ENCODE results near the gene NR0B1.

Gene NR0B1, protein sequence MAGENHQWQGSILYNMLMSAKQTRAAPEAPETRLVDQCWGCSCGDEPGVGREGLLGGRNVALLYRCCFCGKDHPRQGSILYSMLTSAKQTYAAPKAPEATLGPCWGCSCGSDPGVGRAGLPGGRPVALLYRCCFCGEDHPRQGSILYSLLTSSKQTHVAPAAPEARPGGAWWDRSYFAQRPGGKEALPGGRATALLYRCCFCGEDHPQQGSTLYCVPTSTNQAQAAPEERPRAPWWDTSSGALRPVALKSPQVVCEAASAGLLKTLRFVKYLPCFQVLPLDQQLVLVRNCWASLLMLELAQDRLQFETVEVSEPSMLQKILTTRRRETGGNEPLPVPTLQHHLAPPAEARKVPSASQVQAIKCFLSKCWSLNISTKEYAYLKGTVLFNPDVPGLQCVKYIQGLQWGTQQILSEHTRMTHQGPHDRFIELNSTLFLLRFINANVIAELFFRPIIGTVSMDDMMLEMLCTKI

DNA sequence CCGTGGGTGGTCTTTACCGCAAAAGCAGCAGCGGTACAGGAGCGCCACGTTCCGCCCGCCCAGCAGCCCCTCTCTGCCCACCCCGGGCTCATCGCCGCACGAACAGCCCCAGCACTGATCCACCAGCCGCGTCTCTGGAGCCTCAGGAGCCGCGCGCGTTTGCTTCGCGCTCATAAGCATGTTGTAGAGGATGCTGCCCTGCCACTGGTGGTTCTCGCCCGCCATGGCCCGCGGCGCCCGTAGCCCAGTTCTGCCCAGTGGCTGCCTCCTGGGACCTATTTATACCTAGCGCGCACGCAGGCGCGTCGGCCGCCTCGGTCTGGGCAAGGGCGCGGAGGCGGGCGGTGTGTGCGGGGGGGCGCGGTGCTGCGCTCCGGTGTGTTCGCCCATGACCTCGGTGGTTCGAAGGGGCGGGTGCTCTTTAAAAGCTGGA is at the start of gene NR0B1:
Gene NR0B1, minus strand, starts transcription at position 252 of the 433 bp plus-strand sequence. Its CDS starts 27 bp downstream, at position 225.
- TF ChIP-seq, protein P1, sequence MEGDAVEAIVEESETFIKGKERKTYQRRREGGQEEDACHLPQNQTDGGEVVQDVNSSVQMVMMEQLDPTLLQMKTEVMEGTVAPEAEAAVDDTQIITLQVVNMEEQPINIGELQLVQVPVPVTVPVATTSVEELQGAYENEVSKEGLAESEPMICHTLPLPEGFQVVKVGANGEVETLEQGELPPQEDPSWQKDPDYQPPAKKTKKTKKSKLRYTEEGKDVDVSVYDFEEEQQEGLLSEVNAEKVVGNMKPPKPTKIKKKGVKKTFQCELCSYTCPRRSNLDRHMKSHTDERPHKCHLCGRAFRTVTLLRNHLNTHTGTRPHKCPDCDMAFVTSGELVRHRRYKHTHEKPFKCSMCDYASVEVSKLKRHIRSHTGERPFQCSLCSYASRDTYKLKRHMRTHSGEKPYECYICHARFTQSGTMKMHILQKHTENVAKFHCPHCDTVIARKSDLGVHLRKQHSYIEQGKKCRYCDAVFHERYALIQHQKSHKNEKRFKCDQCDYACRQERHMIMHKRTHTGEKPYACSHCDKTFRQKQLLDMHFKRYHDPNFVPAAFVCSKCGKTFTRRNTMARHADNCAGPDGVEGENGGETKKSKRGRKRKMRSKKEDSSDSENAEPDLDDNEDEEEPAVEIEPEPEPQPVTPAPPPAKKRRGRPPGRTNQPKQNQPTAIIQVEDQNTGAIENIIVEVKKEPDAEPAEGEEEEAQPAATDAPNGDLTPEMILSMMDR (IDR thresholded peaks at IDR 0.05; ENCODE audit: extremely low read depth, insufficient read depth, missing control alignments) = no peak
- DNase-seq (ENCODE audit: low spot score) = peak; percentile 9
- in situ Hi-C loops (cut with MboI; ENCODE audit: low pct_unique_long_range_greater_than_20kb, low sequenced_read_pairs, unreplicated experiment) = no loop called here

DNA sequence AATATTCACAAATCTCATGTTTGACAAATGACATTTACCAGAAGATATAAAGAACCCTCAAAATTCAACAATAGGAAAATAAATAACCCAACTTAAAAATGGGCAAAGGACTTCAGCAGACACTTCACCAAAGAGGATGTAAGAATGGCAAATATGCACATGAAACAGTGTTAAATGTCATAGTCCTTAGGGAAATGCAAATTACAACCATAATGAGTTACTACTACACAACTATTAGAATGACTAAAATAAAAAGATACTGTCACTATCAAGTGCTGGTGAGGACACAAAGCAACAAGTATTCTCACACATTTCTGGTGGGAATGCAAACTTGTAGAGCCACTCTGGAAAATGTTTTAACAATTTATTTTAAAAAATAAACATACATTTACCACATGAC is 40.8 kb upstream of the NR0B1 start:
- TF ChIP-seq, protein P1 (IDR thresholded peaks at IDR 0.05; ENCODE audit: extremely low read depth, insufficient read depth, missing control alignments) = no peak
- in situ Hi-C loops (cut with MboI; ENCODE audit: low pct_unique_long_range_greater_than_20kb, low sequenced_read_pairs, unreplicated experiment) = no loop called here

DNA sequence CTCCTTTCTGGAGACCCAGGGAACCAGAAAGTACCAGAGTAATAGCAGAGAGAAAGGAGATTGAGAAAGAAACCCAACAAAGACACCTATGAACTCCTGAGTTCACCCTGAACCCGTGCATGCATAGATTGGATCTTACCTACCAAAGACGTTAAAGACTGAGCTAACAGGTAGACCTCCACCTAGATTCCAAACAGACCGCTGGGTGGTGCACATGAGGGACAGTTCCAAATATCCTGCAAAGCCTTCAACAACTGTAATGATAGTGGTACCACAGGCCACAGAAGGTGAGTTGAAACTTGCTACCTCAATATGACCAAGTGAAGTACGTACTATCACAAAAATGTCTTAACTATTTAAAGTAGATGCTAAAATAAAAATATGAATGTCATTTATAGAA is 34.0 kb upstream of the NR0B1 start:
- DNase-seq (ENCODE audit: low spot score) = no peak
- in situ Hi-C loops (cut with MboI; ENCODE audit: low pct_unique_long_range_greater_than_20kb, low sequenced_read_pairs, unreplicated experiment) = no loop called here
- TF ChIP-seq, protein P1 (IDR thresholded peaks at IDR 0.05; ENCODE audit: extremely low read depth, insufficient read depth, missing control alignments) = no peak

More for the DNA sequence above, 40.8 kb upstream of the NR0B1 start:
- no peak for DNase-seq (ENCODE audit: low spot score)

DNA sequence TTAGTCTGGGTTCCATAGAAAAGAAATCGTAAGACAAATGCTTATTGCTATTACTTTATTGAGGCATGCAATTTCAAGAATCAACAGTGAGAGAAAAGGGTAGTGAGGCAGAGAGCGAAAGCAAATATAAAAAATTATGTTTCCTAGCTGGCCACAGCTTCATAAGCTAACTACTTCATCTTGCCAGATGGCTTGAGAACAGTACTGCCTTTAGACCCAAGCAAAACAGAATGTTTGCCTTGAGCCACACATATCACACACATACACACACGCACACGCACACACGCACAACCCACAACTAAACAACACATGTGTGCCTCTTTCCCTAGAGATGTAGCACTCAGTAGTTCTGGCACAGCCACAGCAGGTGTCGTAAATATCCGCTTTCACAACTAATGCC is 31.6 kb upstream of the NR0B1 start:
- in situ Hi-C loops (cut with MboI; ENCODE audit: low pct_unique_long_range_greater_than_20kb, low sequenced_read_pairs, unreplicated experiment) = no loop called here
- TF ChIP-seq, protein P1 (IDR thresholded peaks at IDR 0.05; ENCODE audit: extremely low read depth, insufficient read depth, missing control alignments) = no peak
- no peak for DNase-seq (ENCODE audit: low spot score)

DNA sequence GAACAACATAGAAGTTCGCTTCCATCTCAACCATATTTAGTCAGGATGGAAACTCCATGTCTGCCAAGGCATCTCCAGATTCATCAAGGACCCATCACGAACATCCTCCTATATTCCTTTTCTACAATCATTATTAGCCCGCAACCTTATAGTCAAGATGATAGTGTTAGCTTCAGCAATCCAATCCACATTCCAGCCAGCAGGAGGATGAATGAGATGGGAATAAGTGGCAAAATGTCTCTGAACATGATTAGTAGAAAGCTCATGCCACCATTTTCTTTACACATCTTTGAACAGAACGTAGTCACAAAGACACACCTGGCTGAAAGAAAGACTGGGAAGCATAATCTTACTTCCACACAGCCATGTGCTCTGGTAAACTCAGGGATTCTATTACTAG is 18.6 kb upstream of the NR0B1 start:
- DNase-seq (ENCODE audit: low spot score) = no peak
- in situ Hi-C loops (cut with MboI; ENCODE audit: low pct_unique_long_range_greater_than_20kb, low sequenced_read_pairs, unreplicated experiment) = no loop called here
- TF ChIP-seq, protein P1 (IDR thresholded peaks at IDR 0.05; ENCODE audit: extremely low read depth, insufficient read depth, missing control alignments) = no peak

DNA sequence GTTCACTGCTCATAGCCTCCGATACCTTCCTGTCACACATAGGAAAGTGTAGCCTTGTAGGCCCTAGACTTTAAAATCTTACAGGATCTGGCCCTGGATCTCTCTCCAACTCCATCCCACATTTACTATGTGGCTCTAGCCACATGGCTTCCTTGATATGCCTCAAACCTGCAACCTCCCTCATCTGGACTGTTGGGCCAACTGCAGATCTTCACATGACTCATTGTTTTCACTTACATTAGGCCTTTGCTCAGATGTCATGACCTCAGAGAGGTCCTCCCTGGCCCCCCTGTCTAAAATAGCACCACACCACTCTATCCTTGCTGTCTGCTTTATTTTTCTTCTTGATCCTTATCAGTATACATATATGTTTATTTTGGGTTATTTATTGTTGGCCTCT is 8.1 kb upstream of the NR0B1 start:
- in situ Hi-C loops (cut with MboI; ENCODE audit: low pct_unique_long_range_greater_than_20kb, low sequenced_read_pairs, unreplicated experiment) = no loop called here
- no peak for DNase-seq (ENCODE audit: low spot score)
- TF ChIP-seq, protein P1 (IDR thresholded peaks at IDR 0.05; ENCODE audit: extremely low read depth, insufficient read depth, missing control alignments) = no peak
